K562 treated with DMSO at 1 percent for 4 hours (cell line): Measurements from ENCODE around the gene INAVA. TPM values are rescaled to one million over a fixed set of nuclear protein-coding genes. Genes with fewer than 3 reads are reported as not detected.

Source experiments
- total RNA-seq: library from RNA; unstranded; fragments of 300-600 nt; gene quantifications from 2 replicates; pipeline ENCODE4 v1.2.3, GENCODE V29; 2022; ENCODE audit not compliant: insufficient read depth

INAVA gene
- total RNA-seq: not detected in 2 replicates

GRCh38 chr1:200894712-200895442, at the start of gene INAVA:
TSS of gene INAVA (plus strand) at chr1:200894900. CDS start at chr1:200898401, 3,501 bp downstream.

GRCh38 chr1:200872446-200873115, 22.1 kb upstream of the INAVA start, which contains the start of gene GPR25:
TSS of gene GPR25 (plus strand) at chr1:200872981. CDS start at chr1:200873038, 57 bp downstream.

Other genes starting within 250 kb of the INAVA start
- gene DDX59, start 225.0 kb upstream of the INAVA start, total RNA-seq: 13.5 and 14.6 TPM in 2 replicates
- 3.3 and 3.5 TPM in 2 replicates for gene CAMSAP2, start 156.0 kb upstream of the INAVA start, total RNA-seq
- not detected in 2 replicates for gene GPR25, start 21.9 kb upstream of the INAVA start, total RNA-seq
- gene KIF21B, start 128.8 kb downstream of the INAVA start, total RNA-seq: 4.4 and 6.6 TPM in 2 replicates
- gene CACNA1S, start 217.5 kb downstream of the INAVA start, total RNA-seq: not detected in 2 replicates
- not detected in 2 replicates for gene ASCL5, start 232.3 kb downstream of the INAVA start, total RNA-seq